ENCODE results near the gene CIAO2B.
"Not testable (repeated sequence)": the region's sequence is repeated elsewhere in the genome, so short reads cannot be mapped to it uniquely, and the experiment has no call there.

CIAO2B gene

DNA sequence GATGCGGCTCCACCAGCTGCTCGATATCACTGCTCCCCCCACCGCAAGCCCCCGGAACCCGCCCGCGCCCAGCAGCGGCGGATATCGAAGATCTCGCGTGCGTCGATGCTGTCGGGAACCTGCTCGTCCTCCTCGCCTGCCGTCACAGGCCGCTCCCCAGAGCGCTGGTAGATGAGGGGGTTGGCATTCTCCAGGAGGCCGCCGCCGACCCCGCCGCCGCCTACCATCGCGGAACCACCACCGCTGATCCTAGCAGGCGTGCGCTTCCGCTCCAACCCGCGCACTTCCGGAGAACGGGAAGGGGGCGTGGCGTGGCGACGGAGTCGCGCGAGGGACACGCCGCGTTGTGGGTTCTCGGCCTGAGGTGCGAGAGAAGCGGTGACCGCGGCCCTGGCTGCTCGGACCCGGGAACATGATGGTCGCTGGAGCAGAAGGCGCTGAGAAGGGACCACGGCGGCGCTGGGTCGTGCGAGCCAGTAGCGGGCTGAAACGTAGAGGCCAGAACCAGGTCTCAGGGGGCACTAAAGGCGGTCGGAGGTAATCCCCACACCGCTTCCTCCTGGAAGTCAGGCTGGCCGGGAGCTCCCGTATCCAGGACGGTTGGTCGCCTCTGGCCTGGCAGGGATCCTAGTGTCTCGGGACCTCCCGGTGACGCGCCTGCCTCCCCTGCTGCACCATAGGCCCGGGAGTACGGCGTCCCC is at the start of gene CIAO2B:
Gene CIAO2B, minus strand, starts transcription at position 265 of the 701 bp plus-strand sequence. Its CDS starts 38 bp downstream, at position 227.
- peak; percentile 81 for DNase-seq (ENCODE audit: low read depth)

DNA sequence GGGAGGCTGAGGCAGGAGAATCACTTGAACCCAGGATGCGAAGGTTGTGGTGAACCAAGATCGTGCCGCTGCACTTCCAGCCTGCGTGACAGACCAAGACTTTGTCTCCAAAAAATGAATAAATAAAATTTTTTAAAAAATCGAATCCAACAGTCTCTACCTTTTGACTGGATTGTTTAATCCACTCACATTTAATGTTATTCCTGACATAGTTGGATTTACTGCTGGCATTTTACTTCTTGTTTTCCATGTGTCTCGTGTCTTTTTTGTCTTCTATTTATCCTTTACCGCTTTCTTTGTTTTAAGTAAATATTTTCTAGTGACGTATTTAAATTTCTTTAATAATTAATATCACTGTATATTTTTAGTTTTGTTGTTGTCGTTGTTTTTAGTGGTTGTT is 48.8 kb upstream of the CIAO2B start:
- no peak for DNase-seq (ENCODE audit: low read depth)

DNA sequence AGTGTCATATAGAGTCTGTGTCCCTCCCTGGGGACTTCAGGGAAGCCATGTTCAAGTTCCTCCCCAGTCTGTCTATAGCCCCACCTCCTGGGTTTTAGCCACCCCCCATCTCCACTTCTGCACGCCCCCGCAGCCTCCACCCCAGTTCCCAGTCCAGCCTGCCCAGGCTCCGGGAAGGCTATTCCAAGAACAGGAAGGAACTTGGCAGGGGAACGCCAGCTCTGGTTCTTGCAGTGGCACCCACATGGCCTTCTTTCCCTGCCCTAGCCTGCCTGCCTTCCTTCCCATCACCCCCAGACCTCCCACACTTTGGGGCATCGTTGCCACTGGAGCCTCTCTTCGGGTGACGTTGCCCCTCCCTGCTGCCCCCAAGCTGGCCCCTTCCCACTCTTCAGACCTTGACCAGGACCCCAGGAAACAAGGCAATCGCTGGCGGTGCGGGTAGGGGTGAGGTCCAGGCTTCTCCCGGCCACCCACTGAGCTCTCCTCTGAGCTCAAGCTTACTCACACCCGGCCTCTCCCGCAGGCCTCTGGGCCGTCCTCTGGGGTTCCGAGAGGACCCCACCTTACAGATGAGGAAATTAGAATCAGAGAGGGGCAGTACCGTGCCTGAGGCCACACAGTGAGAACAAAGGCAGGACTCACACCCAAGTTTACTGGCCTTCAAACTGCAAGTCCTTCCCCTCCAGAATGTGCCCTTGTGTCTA is 45.0 kb upstream of the CIAO2B start:
- no peak for DNase-seq (ENCODE audit: low read depth)

DNA sequence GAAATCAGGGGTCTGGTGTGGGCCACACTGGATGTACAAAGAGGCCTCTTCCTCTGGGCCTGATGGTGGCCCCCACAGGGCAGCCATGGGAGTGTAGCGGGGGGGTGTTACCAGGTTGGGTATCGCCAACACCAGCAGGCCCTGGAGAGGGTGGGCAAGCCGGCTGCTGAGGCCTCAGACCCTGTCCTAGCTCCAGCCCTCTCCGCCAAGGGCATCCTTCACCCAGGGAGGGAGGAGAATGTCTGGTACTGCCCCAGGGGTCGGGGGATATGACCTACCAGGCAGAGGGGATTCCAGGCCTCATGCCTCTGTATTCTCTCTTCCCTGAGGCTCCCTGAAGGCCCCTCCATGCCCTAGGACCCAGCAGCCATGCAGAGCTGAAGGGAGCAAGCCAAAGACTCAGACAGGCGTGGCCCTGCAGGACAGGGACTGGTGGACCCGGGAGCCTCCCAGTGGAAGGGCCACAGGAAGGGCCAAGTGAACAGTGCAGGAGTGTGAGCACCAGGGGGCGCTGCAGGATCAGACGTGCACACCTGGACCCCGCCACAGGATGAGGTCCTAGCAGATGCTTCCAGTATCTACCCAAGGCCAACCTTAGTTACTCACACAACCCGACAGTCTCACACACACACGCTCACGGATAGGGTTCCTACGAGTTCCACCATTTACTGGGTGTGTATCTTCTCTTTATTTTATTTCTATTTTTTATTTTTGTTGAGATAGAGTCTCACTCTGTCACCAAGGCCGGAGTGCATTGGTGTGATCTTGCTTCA is 43.3 kb upstream of the CIAO2B start:
- DNase-seq (ENCODE audit: low read depth), result peak; percentile 74

DNA sequence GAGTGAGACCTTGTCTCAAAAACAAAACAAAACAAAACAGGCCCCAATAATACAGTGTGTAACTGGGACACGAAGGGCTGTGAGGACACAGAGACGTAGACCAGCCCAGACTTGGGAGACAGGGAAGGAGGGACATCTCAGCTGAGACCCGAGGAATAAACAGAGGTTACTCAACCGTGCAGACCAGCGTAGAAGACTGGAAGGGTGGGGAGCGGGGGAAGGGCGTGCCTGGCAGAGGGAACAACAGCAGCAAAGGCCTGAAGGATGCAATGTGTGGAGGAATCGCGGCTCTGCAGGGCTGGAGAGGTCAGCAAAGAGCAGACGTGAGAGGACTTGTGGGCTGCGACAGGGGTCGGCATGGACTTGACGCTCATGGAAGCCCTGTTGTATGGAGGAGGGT is 42.5 kb upstream of the CIAO2B start:
- DNase-seq (ENCODE audit: low read depth), result no peak

DNA sequence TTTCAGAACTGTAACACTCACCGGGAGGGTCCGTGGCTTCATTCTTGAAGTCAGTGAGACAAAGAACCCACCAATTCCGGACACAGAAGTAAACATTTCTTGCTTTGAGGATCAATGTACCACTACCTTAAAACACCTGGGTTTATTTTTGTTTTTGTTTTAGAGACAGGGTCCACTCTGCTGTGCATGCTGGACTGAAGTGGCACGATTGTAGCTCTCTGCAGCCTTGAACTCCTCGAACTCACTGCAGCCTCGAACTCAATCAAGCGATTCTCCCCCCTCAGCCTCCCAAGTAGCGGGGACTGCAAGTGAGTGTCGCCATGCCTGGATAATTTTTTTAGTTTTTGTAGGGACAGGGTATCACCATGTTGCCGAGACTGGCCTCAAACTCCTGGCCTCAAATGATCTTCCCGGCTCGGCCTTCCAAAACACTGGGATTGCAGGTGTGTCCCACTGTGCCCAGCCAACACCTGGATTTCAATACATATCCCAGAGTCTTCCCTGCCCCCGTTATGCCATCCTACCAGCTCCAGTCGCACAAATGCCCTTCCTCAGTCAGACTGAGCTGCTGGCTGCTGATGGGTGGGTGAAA is 41.2 kb upstream of the CIAO2B start:
- no peak for DNase-seq (ENCODE audit: low read depth)

DNA sequence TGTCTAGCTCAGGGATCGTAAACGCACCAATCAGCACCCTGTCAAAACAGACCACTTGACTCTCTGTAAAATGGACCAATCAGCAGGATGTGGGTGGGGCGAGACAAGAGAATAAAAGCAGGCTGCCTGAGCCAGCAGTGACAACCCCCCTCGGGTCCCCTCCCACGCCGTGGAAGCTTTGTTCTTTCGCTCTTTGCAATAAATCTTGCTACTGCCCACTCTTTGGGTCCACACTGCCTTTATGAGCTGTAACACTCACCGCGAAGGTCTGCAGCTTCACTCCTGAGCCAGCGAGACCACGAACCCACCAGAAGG is 40.7 kb upstream of the CIAO2B start:
- DNase-seq (ENCODE audit: low read depth), result not testable (repeated sequence)

DNA sequence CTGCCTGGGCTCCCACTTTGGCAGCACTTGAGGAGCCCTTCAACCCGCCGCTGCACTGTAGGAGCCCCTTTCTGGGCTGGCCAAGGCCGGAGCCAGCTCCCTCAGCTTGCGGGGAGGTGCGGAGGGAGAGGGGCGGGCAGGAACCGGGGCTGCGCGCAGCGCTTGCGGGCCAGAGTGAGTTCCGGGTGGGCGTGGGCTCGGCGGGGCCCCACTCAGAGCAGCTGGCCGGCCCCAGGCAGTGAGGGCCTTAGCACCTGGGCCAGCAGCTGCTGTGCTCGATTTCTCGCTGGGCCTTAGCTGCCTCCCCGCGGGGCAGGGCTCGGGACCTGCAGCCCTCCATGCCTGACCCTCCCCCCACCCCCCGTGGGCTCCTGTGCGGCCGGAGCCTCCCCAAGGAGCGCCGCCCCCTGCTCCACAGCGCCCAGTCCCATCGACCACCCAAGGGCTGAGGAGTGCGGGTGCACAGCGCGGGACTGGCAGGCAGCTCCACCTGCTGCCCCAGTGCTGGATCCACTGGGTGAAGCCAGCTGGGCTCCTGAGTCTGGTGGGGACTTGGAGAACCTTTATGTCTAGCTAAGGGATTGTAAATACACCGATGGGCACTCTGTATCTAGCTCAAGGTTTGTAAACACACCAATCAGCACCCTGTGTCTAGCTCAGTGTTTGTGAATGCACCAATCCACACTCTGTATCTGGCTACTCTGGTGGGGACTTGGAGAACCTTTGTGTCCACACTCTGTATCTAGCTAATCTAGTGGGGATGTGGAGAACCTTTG is 40.1 kb upstream of the CIAO2B start:
- not testable (repeated sequence) for DNase-seq (ENCODE audit: low read depth)

DNA sequence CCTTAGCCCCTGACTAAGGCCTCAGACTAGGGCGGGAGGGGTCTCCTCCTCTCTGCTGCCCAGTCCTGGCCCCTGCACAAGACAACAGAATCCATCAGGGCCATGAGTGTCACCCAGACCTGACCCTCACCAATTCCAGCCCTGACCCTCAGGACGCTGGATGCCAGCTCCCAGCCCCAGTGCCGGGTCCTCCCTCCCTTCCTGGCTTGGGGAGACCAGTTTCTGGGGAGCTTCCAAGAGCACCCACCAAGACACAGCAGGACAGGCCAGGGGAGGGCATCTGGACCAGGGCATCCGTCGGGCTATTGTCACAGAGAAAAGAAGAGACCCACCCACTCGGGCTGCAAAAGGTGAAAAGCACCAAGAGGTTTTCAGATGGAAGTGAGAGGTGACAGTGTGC is 39.5 kb upstream of the CIAO2B start:
- DNase-seq (ENCODE audit: low read depth), result no peak

DNA sequence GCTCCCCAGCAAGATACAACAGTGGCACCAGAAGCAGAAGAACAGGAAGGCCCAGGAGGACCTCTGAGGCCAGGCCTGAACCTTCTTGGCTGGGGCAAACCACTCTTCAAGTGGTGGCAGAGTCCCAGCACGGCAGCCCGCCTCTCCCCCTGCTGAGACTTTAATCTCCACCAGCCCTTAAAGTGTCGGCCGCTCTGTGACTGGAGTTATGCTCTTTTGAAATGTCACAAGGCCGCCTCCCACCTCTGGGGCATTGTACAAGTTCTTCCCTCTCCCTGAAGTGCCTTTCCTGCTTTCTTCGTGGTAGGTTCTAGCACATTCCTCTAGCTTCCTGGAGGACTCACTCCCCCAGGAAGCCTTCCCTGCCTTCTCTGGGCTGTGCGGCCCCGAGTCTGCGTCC is 38.8 kb upstream of the CIAO2B start:
- no peak for DNase-seq (ENCODE audit: low read depth)

DNA sequence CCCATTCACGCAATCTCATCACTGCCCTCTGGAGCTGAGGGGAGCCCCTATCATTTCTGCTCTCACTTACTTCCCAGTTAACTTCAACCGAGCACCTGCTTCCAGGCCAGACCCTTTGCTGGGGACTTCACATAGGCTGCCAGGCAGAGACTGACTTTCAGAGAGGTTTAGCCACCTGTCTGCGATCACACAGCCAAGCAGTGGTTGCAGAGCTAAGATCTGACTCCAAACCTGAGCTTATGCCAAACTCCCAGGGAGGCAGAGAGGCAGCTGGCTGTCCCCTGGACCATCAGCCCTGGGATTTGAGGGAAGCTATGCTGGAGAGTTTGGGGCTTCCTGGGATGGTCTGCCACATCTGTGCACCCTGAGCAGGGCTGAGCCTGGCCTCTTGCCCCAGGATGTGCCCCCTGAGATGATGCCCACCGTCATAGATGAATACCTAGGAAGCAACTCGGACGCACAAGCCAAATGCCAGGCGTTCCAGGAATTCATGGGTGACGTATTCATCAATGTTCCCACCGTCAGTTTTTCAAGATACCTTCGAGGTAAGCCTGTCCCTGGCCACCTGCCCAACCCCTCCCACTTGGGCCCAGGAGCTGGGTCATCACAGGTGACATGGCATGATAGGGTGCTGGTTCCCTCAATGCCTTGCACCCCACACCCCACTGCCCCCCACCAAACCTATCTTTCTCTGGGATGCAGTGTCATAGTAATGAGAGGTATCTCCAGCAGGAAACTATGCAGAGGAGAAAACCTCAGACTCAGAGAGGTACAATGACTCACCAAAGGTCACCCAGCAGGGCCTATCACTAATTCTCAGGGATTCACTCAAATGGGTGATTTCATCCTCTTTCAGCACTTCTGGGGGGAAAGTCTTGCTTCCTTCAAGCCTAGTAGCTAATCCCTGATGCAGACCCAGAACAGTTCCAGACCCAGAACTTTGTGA is 36.8 kb upstream of the CIAO2B start:
- DNase-seq (ENCODE audit: low read depth), result no peak

DNA sequence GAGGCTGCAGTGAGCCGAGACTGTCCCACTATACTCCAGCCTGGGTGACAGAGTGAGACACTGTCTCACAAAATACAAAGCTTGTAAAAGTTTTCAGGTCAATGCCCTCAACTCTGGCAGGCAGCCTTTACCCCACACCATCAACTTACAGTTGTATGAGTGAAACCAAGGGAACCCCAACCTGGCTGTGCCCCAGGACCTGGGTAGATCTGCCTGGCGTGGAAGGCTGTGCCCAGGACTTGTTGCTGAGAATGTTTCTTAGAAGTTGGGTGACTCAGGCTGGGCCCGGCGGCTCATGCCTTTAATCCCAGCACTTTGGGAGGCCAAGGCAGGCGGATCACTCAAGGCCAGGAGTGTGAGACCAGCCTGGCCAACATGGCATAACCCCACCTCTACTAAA is 34.6 kb upstream of the CIAO2B start:
- no peak for DNase-seq (ENCODE audit: low read depth)

DNA sequence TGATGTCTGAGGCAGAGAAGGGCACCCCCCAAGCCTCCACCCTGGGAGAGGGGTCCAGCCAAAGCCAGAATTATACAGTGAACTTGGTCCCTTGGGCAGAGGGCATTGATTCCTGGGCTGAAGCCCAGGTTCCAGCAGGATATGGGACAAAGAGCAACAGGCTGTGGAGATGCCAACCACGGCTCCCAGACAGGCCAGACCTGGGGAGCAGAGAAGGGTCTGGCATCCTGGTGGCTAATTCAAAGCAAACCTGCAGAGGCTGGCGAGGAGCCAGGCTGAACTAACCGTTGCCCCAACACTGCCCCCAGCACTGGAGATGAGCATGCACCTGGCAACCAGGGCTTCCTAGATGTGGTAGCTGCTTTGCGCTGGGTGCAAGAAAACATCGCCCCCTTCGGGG is 29.8 kb upstream of the CIAO2B start:
- no peak for DNase-seq (ENCODE audit: low read depth)

DNA sequence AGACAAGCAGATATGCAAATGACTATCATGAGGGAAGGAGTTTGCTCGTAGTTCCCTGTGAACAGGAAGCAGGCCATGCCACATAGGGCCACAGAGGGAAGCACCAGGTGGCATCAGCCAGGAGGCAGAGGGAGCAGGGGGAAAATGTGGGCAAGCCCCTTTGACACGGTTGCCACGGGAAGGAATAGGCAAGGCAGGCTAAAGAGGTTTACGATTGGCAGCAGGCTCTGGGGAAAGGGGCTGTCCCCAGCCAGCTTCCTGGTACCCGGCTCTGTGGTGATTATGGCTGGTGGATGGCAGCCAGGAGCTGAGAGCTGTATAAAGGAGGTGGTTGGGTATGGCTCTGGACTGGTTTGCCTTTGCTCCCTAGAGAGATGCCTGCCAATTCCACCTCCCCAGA is 27.7 kb upstream of the CIAO2B start:
- peak; percentile 20 for DNase-seq (ENCODE audit: low read depth)

DNA sequence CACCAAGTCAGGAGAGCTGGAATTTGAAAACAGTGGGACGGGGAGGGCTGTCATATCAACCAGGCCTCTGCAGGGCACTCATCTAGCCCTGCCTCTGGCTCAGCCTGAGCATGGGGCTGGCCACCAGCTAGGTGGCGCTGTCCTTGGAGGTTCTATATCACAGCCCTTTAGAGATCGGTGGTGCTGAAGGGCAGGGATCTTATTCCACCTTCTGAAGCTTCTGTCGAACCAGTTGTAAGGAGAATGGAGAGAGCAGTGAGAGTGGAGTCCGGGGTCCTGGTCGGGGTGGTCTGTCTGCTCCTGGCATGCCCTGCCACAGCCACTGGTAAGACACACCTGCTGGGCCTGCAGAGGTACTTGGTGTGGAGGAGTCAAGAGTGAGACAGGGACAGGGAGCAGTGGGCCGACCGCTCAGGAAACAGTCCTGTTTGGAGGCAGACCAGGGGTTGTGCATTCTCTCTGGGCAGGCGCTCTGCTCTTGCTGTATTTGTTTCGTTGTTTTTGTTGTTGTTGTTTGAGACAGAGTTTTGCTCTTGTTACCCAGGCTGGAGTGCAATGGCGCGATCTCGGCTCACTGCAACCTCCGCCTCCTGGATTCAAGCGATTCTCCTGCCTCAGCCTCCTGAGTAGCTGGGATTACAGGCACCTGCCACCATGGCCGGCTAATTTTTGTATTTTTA is 27.0 kb upstream of the CIAO2B start, which contains the start of gene CES3:
Gene CES3, plus strand, starts transcription at position 202 of the 680 bp plus-strand sequence. Its CDS starts 42 bp downstream, at position 244.
- peak; percentile 61 for DNase-seq (ENCODE audit: low read depth)

DNA sequence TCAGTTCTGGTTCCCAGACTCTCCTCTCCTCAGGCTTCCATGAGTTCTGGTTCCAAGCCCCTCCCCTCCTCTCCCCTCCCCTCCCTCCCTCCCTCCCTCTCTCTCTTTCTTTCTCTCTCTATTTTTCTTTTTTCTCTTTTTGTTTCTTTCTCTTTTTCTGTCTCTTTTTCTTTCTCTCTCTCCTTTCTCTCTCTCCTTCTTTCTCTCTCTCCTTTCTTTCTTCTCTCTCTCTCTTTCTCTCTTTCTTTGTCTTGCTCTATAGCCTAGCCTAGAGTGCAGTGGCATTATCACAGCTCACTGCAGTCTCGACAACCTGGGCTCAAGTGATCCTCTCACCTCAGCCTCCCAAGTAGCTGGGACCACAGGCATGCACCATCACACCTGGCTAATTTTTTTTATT is 26.1 kb upstream of the CIAO2B start:
- no peak for DNase-seq (ENCODE audit: low read depth)

DNA sequence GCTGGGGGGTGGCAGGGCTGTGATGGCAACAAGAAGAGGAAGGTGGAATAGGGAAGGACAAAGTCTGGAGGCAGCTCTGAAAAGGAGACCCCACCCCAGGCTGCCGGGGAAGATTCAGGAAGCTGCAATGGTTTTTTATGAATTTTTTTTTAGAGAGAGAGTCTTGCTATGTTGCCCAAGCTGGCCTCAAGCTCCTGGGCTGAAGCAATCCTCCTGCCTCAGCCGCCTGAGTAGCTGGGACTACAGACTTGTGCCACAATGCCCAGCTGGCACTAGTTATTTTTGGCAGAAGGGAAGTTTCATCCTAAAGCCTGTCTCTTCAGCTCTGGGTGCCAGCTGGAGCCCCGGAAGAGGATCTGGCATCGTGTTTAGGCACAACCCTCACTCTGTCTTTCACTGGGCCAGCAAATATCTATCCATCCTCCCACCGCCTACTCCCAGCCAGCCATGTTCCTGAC is 25.5 kb upstream of the CIAO2B start:
- DNase-seq (ENCODE audit: low read depth), result no peak

DNA sequence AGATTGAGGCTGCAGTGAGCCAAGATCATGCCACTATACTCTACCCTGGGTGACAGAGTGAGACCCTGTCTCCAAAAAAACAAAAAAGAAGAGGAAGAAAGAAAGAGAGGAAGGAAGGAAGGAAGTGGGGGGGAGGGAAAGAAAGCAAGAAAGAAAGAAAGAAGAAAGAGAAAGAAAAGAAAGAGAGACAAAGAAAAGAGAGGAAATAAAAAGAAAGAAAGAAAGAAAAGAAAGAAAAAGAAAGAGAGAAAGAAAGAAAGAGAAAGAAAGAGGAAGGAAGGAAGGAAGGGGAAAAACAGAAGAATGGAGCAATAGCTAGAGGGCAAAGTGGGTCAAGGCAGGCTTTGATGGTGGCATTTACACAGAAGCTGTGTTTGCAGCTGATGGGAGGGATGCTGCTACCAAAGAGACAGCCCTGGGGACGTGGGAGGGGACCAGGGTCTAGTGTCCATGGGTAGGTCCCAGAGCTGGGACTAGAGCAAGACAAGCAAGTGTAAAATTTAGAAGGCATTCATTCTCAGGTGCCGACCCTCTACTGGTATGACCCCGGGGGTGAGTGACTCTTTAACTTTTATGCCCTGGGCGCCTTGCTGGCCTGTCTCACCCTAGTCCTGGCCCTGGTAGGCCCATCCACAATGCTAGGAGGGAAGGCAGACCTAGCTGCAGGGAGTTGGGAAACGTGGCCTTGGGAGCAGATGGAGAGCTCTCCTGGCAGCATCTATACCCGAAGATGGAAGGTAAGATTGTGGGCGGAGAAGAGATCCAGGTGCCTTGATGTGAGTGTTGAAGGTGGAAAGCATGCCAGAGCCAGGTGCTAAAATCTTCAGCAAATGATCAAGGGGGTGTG is 24.9 kb upstream of the CIAO2B start:
- DNase-seq (ENCODE audit: low read depth), result no peak

DNA sequence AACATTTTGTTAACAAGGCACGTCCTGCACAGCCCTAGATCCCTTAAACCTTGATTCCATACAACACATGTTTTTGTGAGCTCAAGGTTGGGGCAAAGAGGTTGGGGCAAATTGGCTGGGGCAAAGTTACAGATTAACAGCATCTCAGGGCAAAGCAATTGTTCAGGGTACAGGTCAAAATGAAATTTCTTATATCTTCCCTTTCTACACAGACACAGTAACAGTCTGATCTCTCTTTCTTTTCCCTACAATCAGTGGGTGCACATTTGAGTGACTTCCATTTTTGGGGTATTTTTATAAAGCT is 21.9 kb upstream of the CIAO2B start:
- DNase-seq (ENCODE audit: low read depth), result not testable (repeated sequence)

All from CMK (cell line).